Inflammatory macrophage treated with lipopolysaccharide for 4 hours (primary cell): ENCODE data around the gene CBX7.

Experiments
- DNase-seq: peaks from one replicate; pipeline ENCODE4 v3.0.0-alpha.2; 2020

CBX7 gene

GRCh38 chr22:39152511-39153219, at the start of gene CBX7:
CBX7 (minus strand) TSS chr22:39152680; CDS start chr22:39152444, 236 bp downstream.
- DNase-seq = peak; percentile 90

- DNase-seq = peak; percentile 21
Measured at GRCh38 chr22:39197578-39197977, 45.1 kb upstream of the CBX7 start.

GRCh38 chr22:39194098-39194497, 41.6 kb upstream of the CBX7 start:
- DNase-seq = no peak

GRCh38 chr22:39188809-39189208, 36.3 kb upstream of the CBX7 start:
- no peak for DNase-seq

GRCh38 chr22:39185601-39186012, 33.1 kb upstream of the CBX7 start:
- no peak for DNase-seq

GRCh38 chr22:39184586-39185577, 32.4 kb upstream of the CBX7 start:
- DNase-seq = no peak

GRCh38 chr22:39183991-39184585, 31.6 kb upstream of the CBX7 start:
- no peak for DNase-seq

GRCh38 chr22:39182478-39183030, 30.1 kb upstream of the CBX7 start:
- DNase-seq = no peak

GRCh38 chr22:39181778-39182177, 29.3 kb upstream of the CBX7 start:
- no peak for DNase-seq

- no peak for DNase-seq
Measured at GRCh38 chr22:39181356-39181755, 28.9 kb upstream of the CBX7 start.

GRCh38 chr22:39179841-39180335, 27.4 kb upstream of the CBX7 start:
- no peak for DNase-seq

GRCh38 chr22:39179401-39179827, 26.9 kb upstream of the CBX7 start:
- DNase-seq = no peak

GRCh38 chr22:39178206-39179111, 26.0 kb upstream of the CBX7 start:
- no peak for DNase-seq

- DNase-seq = no peak
Measured at GRCh38 chr22:39177791-39178190, 25.3 kb upstream of the CBX7 start.

GRCh38 chr22:39177456-39177775, 24.9 kb upstream of the CBX7 start:
- DNase-seq = no peak

- DNase-seq = no peak
Measured at GRCh38 chr22:39176714-39177455, 24.4 kb upstream of the CBX7 start.

GRCh38 chr22:39176143-39176713, 23.7 kb upstream of the CBX7 start:
- no peak for DNase-seq

- no peak for DNase-seq
Measured at GRCh38 chr22:39175353-39176142, 23.1 kb upstream of the CBX7 start.

GRCh38 chr22:39174498-39175352, 22.2 kb upstream of the CBX7 start:
- no peak for DNase-seq
